IPS-18c (cell line): ENCODE measurements around the gene ALDH1A2.

Source experiments
- H3K4me3 ChIP-seq: 2 replicates; pipeline ENCODE4 v1.7.0; 2013; ENCODE audit warnings: low read depth, mild to moderate bottlenecking, low read length, moderate library complexity; ENCODE audit not compliant: insufficient read depth
- H3K9me3 ChIP-seq: one replicate; pipeline ENCODE4 v1.6.1; 2013; ENCODE audit warnings: mild to moderate bottlenecking, low read length, moderate library complexity; ENCODE audit not compliant: control insufficient read depth, insufficient read depth

Gene ALDH1A2

DNA sequence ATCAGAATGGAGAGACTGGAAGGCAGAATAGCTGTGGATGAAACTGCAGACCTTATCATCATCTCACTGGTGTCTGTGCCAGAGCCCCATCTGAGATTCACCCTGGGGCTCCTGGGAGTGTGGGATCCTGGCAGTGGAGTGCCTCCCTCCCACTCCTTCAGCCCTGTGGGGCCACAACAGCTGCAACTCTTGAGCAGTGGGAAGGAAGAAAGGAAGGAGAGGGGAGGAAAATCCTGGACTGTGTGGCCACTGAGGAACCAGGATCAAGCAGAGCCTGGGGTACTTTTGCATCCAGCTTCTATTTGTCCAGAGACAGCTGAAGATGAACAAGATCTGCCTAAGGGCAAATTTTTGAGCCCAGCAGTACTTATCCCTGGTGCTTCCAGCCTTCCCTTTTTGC, 13.1 kb upstream of the ALDH1A2 start:
- H3K9me3 ChIP-seq = no peaks in the 10 kb centered on the region
- H3K4me3 ChIP-seq = no peak overlapping the region

DNA sequence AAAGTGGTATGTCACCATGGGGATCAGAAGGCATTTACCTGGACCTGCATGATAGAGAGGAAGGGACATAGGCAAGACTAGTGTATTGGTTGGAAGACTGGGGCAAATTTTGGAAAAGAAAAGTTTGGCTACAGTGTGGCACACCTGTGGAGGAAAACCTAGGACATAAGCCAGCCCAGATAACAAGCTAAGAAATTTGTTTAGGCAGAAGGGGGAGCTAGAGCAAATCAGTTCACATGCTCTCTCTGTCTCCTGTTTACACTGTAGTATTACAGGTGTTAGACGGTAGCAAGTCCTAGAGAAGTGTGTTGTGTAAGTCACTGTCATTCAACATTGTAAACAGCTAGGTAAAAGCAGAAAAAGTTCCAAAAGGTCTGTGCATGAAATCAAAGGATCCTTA, 11.9 kb upstream of the ALDH1A2 start:
- no peak overlapping the region for H3K4me3 ChIP-seq

DNA sequence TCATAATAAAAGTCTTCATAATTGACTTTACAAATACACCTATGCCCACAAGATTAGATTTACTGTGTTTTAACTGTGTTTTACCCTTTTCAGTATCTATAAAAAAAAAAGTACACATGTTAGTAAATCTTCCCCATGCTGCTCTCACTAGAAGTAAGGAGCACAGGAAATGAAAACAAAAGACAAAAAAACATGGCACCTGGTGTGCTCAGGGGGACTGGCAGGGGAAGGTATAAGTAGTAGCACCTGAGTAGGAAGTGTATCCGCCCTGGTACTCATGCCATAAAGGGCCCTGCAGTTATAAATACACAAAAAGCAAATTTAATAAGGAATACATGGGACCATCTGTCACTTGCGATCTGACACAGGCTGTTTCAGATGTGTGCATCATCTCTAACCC, 8.9 kb upstream of the ALDH1A2 start:
- Histone ChIP-seq H3K9me3 (no peaks in the 10 kb centered on the region), H3K4me3 (no peak overlapping the region)

More for the DNA sequence above, 11.9 kb upstream of the ALDH1A2 start:
- no peaks in the 10 kb centered on the region for H3K9me3 ChIP-seq

DNA sequence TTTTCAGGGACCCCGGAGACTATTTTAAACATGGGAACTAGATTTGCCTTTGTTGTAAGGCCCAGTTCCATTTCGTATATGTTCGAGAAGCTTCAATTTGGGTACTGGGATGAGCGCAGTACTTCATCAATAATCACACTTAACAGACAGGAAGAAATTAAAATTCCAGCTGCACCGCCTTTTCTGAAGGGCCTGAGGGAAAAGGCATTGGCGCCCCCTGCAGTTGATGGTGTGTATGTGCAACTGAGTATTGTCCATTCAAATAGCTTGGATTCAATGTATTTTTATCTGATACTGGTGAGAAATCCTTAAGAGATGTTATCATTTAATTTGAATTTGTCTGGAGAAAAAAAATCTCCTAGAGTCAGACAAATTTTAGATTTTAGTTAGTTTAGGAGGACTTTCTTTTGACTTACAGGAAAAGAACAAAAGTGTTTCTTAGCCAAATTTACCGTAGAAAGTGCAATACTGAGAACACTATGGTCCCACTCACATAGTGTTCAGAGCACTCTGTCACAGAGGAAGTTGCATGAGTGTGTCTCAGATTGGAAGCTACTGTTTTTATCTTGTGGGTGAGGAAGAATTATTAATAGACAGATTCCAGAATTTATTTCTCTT, 5.4 kb upstream of the ALDH1A2 start:
- Histone ChIP-seq H3K9me3 (no peaks in the 10 kb centered on the region), H3K4me3 (no peak overlapping the region)

- Histone ChIP-seq H3K9me3 (no peaks in the 10 kb centered on the region), H3K4me3 (no peak overlapping the region)
Observed at GRCh38 chr15:58069008-58069407, 3.5 kb upstream of the ALDH1A2 start.

- H3K4me3 ChIP-seq = peak overlapping the region; percentile 49
- H3K9me3 ChIP-seq = no peaks in the 10 kb centered on the region
Observed at GRCh38 chr15:58066042-58066867, 744 bp upstream of the ALDH1A2 start.

- H3K4me3 ChIP-seq = peak overlapping the region; percentile 49
- H3K9me3 ChIP-seq = no peaks in the 10 kb centered on the region
Observed at GRCh38 chr15:58064980-58065444, 499 bp downstream of the ALDH1A2 start.

DNA sequence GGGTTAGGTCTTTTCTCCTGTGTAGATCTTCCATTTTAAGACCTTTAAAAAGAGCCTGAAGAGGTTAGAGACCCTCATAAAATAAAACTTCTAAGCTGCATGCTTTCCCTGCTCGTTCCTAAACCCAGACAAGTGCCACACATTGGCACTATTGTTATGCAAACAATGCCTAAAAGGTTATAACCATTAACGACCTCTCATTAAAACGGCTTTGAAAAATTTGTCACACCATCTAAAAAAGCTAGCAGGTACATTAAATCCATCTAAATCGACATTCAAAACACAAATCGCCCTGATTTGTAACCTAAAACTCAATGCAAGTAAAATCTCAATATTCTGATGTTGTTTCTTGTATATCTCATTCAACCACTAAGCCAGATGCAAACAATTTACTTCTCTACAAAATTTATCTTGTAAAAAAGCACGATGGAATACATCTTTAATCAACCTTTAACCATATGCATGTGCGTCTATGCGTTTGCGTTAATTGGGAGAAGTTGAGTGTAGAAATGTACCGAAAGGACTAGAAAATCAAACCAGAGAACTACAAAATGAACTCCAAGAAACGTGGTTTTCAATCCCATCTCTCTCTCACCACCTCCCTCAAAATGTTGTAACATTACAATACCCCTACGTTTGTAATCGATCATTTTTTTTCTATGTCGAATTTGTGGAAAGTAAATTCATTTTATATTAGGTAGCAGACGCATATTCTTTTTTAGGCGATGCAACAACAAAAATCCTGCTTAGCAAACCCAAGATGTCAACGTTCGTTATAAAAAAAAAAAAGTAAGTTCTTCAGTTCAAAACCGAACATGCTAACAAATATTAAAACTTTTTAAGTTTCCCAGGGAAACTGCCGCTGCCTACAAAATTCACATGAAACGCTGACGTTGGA, 1.2 kb downstream of the ALDH1A2 start:
- Histone ChIP-seq H3K9me3 (no peaks in the 10 kb centered on the region), H3K4me3 (peak overlapping the region; percentile 2; the same call in 1 of the 2 replicates)

- H3K9me3 ChIP-seq = no peaks in the 10 kb centered on the region
- no peak overlapping the region for H3K4me3 ChIP-seq
Observed at GRCh38 chr15:58063614-58064013, 1.9 kb downstream of the ALDH1A2 start.

DNA sequence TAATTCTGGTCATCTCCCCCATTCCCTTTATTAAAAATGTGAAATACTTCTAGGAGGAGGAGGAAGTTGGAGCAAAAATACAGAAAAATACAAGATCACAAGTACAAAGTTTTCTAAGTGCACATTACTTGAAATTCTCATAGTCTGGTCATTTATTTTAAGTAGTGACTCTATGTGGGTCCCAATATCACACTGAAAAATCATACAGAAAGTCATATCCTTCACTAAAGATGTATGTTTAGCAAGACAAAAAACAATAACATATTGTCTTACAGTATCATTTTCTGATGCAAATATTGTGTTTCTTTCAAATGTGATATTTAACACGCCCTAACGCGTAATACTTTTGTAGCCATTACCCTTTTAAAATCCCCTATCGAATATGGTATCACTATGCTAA, 2.5 kb downstream of the ALDH1A2 start:
- H3K4me3 ChIP-seq = no peak overlapping the region
- H3K9me3 ChIP-seq = no peaks in the 10 kb centered on the region

GRCh38 chr15:58062175-58062574, 3.3 kb downstream of the ALDH1A2 start:
- H3K9me3 ChIP-seq = no peaks in the 10 kb centered on the region

GRCh38 chr15:58060575-58060974, 4.9 kb downstream of the ALDH1A2 start:
- Histone ChIP-seq H3K4me3 (no peak overlapping the region), H3K9me3 (no peaks in the 10 kb centered on the region)

More at GRCh38 chr15:58062175-58062574, 3.3 kb downstream of the ALDH1A2 start:
- no peak overlapping the region for H3K4me3 ChIP-seq

DNA sequence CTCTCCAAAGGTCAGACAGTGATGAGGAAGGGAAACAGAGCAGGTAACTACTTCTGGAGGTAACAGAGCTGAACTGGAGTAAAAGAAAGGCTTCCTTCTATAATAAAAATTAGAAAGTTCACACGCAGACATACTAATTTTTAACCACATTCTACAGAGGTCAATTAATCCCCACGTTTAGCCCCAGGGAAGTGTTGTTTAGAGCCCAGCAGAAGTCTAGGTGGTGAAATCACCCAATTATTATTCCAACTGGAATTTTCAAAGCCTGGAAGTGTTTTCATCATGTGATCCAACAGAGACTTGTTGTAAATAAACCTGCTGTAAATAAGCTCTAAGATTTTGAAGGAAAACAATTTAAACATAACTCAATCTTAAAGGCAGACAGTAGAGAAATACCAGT, 6.8 kb downstream of the ALDH1A2 start:
- no peak overlapping the region for H3K4me3 ChIP-seq
- no peaks in the 10 kb centered on the region for H3K9me3 ChIP-seq

DNA sequence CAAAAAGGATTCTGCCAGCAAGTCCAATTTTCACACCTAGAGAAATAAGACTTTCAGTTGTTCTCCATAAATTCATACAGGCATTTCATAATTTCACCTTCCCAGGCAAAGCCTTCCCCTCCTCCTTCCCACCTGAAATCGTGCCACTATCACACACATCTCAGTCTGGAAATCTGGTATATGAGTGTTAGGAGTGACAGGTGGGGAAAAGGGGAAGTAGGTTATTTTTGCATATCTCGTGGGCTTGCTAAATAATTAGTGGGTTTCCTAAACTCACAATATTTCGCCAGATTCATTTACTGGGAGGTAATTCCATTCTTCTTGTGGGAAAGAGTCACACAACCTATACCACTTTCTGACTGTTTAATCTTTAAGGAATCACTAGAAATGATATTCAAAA, 7.4 kb downstream of the ALDH1A2 start:
- Histone ChIP-seq H3K9me3 (no peaks in the 10 kb centered on the region), H3K4me3 (no peak overlapping the region)

DNA sequence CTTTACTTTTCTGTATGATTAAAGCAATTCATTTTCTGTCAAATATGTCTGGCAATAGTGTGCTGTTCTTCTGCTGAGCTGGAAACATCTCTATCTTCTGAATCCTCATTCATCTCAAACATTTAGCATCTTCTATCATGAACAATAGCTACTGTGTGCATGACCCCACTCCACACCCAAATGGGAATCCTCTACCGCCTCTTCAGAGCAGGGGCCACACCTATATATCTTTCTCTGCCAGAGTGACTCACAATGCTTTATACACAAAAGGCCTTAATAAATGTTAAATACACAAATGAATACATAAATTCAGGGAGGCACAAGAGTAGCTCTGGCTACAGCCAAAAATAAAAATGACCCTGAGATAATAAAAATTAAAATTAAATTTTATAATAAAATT, 8.0 kb downstream of the ALDH1A2 start:
- H3K4me3 ChIP-seq = no peak overlapping the region
- no peaks in the 10 kb centered on the region for H3K9me3 ChIP-seq

DNA sequence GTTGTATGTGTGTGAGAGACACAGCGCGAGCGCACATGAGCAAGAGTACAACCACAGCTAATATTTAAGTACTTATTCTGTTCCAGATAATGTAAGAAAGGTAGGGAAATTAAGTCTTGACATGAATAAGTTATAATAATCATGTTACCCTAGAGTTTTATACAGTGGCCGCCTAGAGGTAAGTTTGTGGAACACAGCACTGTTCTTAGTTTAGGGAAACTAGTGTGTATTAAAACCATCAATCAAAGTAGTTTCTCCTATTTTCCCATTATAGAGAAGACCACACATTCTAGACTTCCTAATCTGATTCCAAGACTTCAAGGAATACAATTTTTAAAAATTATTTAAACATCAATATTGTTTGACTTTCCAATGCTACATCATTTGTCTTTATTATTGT, 9.5 kb downstream of the ALDH1A2 start:
- Histone ChIP-seq H3K4me3 (no peak overlapping the region), H3K9me3 (no peaks in the 10 kb centered on the region)

- Histone ChIP-seq H3K9me3 (no peaks in the 10 kb centered on the region), H3K4me3 (no peak overlapping the region)
Observed at GRCh38 chr15:58053315-58054153, 12.0 kb downstream of the ALDH1A2 start.
